Natural killer cell treated with Interleukin-12 subunit alpha and Interleukin-12 subunit beta and Interleukin-15 and Interleukin-18, amount 100 ng/mL, for 72 hours (primary cell): ENCODE measurements around the gene RNF5. TPM values are rescaled to one million over a fixed set of nuclear protein-coding genes. Genes with fewer than 3 reads are reported as not detected.

Experiments used
- ATAC-seq, 2 donors: fragments of 150-1000 bp; cut with Tn5 transposase in 1 of 2; sonication (Bioruptor Pico), chemical (Tn5 transposase) in 1 of 2; 2 replicates each; pipeline ENCODE4 v1.10.0; 2021
- DNase-seq: peaks from one replicate; pipeline ENCODE4 v3.0.0; 2022; ENCODE audit warnings: low spot score
- H3K27ac Mint-ChIP-seq, 2 donors: 1 replicate in 1 of 2; 2 replicates in 1 of 2; pipeline ENCODE4 v1.8.0; 2022; ENCODE audit warnings: mixed read lengths in 2 of 2, mild to moderate bottlenecking in 1 of 2, moderate library complexity in 1 of 2
- H3K27me3 Mint-ChIP-seq, 2 donors: 1 replicate in 1 of 2; 2 replicates in 1 of 2; pipeline ENCODE4 v1.8.0; 2022; ENCODE audit warnings: mixed read lengths in 2 of 2
- H3K36me3 Mint-ChIP-seq: one replicate; pipeline ENCODE4 v1.8.0; 2022; ENCODE audit warnings: mixed read lengths
- H3K4me1 Mint-ChIP-seq, 2 donors: 1 replicate in 1 of 2; 2 replicates in 1 of 2; pipeline ENCODE4 v1.8.0; 2022; ENCODE audit warnings: low read depth in 2 of 2, mixed read lengths in 2 of 2, mild to moderate bottlenecking in 1 of 2
- H3K4me3 Mint-ChIP-seq: one replicate; pipeline ENCODE4 v1.8.0; 2022; ENCODE audit warnings: mixed read lengths
- H3K9me3 Mint-ChIP-seq: 2 replicates; pipeline ENCODE4 v1.8.0; 2022; ENCODE audit warnings: mixed read lengths
- total RNA-seq, 2 donors: library from RNA; stranded (reverse); gene quantifications; one replicate each; pipeline ENCODE4 v1.2.3, GENCODE V29; 2022

Gene RNF5
- total RNA-seq, 2 donors from 2014 or later, result 41.0 to 53.3 TPM

DNA sequence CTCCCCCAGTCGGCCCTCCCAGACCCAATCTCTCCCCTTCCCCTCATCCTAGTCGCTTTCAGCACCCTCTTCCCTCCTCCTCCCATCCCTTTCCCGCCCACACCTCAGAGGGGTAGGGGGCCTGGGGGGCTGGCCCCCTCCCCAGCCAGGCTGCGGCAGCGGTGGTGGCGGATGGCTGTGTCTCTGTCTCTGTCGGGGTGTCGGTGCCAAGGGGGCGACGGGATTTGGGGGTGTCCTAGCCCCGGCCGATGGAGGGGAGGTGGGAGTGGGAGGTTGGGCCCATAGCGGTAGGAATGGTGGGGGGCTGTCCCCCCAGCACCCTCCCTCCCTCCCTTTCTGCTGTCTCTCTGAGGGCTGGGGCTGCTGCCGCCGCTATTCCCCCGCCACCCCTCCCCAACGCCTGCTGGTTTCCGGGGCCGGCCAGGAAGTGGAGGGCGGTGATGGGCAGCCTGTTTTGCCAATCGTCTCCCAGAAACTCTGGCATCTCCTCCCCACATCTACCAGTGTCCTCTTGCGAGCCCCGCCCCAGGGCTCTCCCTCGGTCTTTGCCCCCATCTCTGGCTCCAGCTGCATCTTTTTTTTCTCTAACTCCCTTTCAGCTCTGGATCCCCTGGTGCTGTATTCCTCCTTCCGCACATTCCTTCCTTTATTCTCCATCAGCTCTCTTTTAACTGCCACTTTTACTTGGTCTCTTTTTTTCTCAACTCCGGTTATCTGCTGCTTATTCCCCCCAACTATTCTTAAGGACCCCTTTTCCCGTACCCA is 2.3 kb upstream of the RNF5 start, which contains the start of gene AGPAT1:
AGPAT1 (minus strand) TSS at position 374 of the 765 bp plus-strand sequence. CDS start 4,588 bp downstream, outside the sequence.
- no peaks in the 10 kb centered on the region for H3K9me3 Mint-ChIP-seq
- ATAC-seq (peak; percentile 72 to 77), DNase-seq (peak; percentile 97)
- H3K27ac Mint-ChIP-seq, result peak within 1 kb of the TSS; percentile 92 to 95
- peaks cover 60 to 61% of the 10 kb centered on the region in 2 donors for H3K4me1 Mint-ChIP-seq
- no peaks in the 10 kb centered on the region for H3K36me3 Mint-ChIP-seq
- no peaks in the 10 kb centered on the region for H3K27me3 Mint-ChIP-seq
- H3K4me3 Mint-ChIP-seq, result peak within 1 kb of the TSS; percentile 93

DNA sequence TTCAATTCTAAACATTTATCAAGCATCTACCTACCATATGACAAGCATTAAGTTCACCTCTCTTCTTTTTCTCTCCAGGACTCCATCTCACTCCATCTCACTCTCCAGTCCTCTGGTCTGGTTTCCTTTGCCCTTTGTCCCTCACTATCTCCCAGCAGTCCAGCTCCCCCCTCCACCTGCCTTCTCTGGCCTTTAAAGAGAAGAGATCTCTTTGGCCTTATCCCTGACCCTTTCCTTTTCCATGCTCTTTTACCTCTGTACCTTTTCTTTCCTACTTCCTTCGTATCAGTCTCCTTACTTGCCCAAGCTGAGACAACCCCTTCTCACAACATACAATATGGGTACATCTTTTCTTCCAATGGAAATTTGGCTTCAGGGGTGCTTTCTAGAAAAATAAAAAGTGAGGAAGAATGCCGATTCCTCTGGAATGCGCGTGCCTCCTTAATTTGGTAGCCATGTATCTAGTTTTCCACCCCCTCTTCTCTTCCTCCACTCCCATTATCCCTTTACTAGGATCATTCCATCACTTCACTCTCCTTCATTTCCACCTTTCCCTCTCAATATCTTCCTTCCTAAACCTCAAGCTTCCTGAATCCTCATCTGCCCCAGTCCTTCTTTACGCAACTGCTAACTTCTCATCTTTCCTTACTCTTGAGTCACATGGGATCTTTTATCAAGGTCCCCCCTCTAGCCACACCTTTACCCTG is 1.6 kb upstream of the RNF5 start:
- Mint-ChIP-seq H3K36me3 (no peaks in the 10 kb centered on the region), H3K4me3 (peak overlapping the region; percentile 93), H3K27me3 (no peaks in the 10 kb centered on the region), H3K27ac (peak overlapping the region; percentile 92 to 95), H3K4me1 (peaks cover 56 to 61% of the 10 kb centered on the region in 2 donors), H3K9me3 (no peaks in the 10 kb centered on the region)
- DNase-seq, result peak; percentile 22
- no peak for ATAC-seq

GRCh38 chr6:32177183-32177787 is 920 bp upstream of the RNF5 start:
- Mint-ChIP-seq H3K36me3 (no peaks in the 10 kb centered on the region), H3K27ac (peak overlapping the region; percentile 92 to 95), H3K27me3 (no peaks in the 10 kb centered on the region), H3K9me3 (no peaks in the 10 kb centered on the region), H3K4me1 (peaks cover 56 to 61% of the 10 kb centered on the region in 2 donors), H3K4me3 (peak overlapping the region; percentile 93)
- ATAC-seq, result no peak
- no peak for DNase-seq

DNA sequence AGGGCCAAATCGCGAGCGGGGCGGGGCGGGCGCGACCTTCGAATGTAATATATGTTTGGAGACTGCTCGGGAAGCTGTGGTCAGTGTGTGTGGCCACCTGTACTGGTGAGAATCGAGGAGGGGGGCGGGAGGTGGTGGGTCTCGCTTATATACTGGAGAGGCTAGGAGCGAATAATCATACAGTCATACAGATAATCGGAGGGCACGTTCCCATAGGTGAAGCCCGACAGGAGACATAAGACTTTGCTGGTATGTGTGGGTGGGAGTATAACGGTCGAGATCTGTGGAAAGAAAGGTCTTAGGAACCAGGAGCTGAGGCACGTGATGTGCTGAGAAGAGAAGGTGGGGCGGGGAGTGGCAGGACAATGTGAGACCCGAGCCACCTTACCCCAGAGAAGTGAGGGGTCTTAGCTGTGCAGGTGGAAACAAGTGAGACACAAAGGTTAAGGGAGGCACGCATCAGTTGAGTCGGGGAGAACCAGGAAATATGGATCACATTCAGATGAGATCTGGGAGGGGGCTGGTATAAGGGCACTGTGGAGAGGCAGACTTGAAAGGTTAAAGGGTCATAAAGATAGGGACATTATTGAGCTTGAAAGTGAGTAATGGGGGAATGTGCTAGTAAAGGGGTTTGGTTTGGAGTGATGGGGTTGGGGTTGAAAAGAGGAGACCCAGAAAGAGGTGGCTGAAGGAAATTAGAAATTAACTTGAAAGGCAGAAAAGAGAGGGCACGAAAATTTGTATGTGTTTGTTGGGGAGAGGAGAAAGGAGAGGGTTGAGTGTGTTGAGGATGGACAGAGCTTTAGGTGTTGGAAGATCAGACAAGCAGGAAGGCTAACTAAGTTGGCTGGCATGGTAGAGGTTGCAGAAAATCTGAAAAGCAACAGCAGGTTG is 589 bp downstream of the RNF5 start:
- Mint-ChIP-seq H3K9me3 (no peaks in the 10 kb centered on the region), H3K4me1 (peaks cover 48 to 57% of the 10 kb centered on the region in 2 donors), H3K27me3 (no peaks in the 10 kb centered on the region), H3K27ac (peak overlapping the region; percentile 92 to 95), H3K4me3 (peak overlapping the region; percentile 93), H3K36me3 (no peaks in the 10 kb centered on the region)
- DNase-seq (peak; percentile 49), ATAC-seq (no peak)

GRCh38 chr6:32179766-32180405 is 1.7 kb downstream of the RNF5 start:
- Mint-ChIP-seq H3K9me3 (no peaks in the 10 kb centered on the region), H3K27ac (peak overlapping the region; percentile 92 to 95), H3K4me1 (peaks cover 42 to 46% of the 10 kb centered on the region in 2 donors), H3K27me3 (no peaks in the 10 kb centered on the region), H3K36me3 (no peaks in the 10 kb centered on the region), H3K4me3 (peak overlapping the region; percentile 47)
- peak; percentile 34 for DNase-seq
- ATAC-seq, result no peak

DNA sequence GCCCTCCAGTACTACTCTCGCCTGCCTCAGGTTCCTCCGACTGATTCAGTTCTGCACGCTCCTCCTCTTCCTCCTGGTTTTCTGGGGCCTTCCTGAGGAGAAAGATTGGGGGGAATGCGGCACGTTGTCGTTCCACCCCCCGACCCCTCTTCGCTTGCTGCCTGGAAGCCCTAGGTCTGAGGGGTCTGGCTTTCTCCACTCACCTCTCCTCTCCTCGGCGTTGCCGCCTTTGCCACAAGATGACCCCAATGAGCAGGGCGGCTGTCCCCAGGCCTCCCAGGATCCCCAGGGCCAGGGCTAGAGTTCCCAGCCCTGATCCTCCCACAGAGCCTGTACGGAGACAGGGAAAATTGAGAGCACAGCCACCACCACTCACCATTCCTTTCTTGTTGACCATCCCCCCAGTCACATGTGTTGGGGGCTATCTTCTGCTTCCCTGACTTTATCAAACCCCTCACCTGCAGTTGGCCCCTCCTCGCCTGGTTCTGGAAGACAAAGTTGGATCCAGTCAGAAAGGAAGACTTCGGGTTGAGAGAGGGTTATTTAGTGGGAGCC is 3.0 kb downstream of the RNF5 start:
- H3K4me3 Mint-ChIP-seq, result no peak overlapping the region
- ATAC-seq, result no peak
- no peaks in the 10 kb centered on the region for H3K27me3 Mint-ChIP-seq
- H3K36me3 Mint-ChIP-seq, result no peaks in the 10 kb centered on the region
- DNase-seq, result peak; percentile 47
- H3K27ac Mint-ChIP-seq, result peak overlapping the region in 1 of 2 donors; percentile 57
- no peaks in the 10 kb centered on the region for H3K9me3 Mint-ChIP-seq
- peaks cover 42 to 49% of the 10 kb centered on the region in 2 donors for H3K4me1 Mint-ChIP-seq

- Mint-ChIP-seq H3K4me1 (peaks cover 42 to 49% of the 10 kb centered on the region in 2 donors), H3K9me3 (no peaks in the 10 kb centered on the region), H3K36me3 (peaks cover 6% of the 10 kb centered on the region), H3K27ac (no peak overlapping the region), H3K4me3 (no peak overlapping the region), H3K27me3 (no peaks in the 10 kb centered on the region)
- DNase-seq (peak; percentile 54), ATAC-seq (no peak)
Observed at GRCh38 chr6:32181915-32182529, 3.8 kb downstream of the RNF5 start.

GRCh38 chr6:32182555-32182981 is 4.4 kb downstream of the RNF5 start:
- Mint-ChIP-seq H3K27me3 (no peaks in the 10 kb centered on the region), H3K4me1 (peaks cover 43 to 49% of the 10 kb centered on the region in 2 donors), H3K4me3 (no peak overlapping the region), H3K9me3 (no peaks in the 10 kb centered on the region), H3K36me3 (peaks cover 12% of the 10 kb centered on the region), H3K27ac (no peak overlapping the region)
- no peak for ATAC-seq
- DNase-seq, result peak; percentile 15

DNA sequence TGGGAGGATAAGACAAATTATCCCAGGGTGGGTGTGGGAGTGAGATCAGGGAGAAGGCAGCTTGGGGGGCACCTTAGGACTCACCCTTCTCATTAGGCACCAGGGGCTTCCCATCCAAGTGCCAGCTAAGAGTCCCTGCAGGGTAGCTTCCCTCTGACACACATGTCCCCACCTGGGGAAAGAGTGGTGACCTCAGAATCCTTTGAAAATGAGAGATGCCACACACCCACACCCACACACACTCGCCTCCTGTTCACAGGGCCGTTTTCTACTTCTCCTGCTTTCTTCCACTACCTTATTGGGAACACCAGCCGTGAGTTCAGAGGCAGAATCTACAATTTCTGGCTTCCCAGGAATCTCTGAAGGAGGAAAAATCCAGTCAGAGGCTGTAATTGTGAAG is 4.8 kb downstream of the RNF5 start:
- H3K27me3 Mint-ChIP-seq, result no peaks in the 10 kb centered on the region
- ATAC-seq (no peak), DNase-seq (no peak)
- H3K36me3 Mint-ChIP-seq, result peaks cover 13% of the 10 kb centered on the region
- H3K4me3 Mint-ChIP-seq, result no peak overlapping the region
- no peak overlapping the region for H3K27ac Mint-ChIP-seq
- H3K9me3 Mint-ChIP-seq, result no peaks in the 10 kb centered on the region
- peaks cover 43 to 46% of the 10 kb centered on the region in 2 donors for H3K4me1 Mint-ChIP-seq

- Mint-ChIP-seq H3K27me3 (no peaks in the 10 kb centered on the region), H3K4me3 (no peak overlapping the region), H3K36me3 (peaks cover 14% of the 10 kb centered on the region), H3K4me1 (peaks cover 40 to 44% of the 10 kb centered on the region in 2 donors), H3K9me3 (no peaks in the 10 kb centered on the region), H3K27ac (no peak overlapping the region)
- DNase-seq, result no peak
- ATAC-seq, result no peak
Observed at GRCh38 chr6:32183483-32184083, 5.4 kb downstream of the RNF5 start.

- ATAC-seq (no peak), DNase-seq (no peak)
- Mint-ChIP-seq H3K9me3 (no peaks in the 10 kb centered on the region), H3K27ac (peak within 1 kb of the TSS; percentile 96 to 98), H3K4me1 (peaks cover 40 to 44% of the 10 kb centered on the region in 2 donors), H3K4me3 (no peak within 1 kb of the TSS), H3K27me3 (no peaks in the 10 kb centered on the region), H3K36me3 (peaks cover 20% of the 10 kb centered on the region)
Observed at GRCh38 chr6:32184084-32184640, 6.0 kb downstream of the RNF5 start, which contains the start of gene AGER. AGER (minus strand) TSS chr6:32184253; CDS start chr6:32184222, 31 bp downstream.
